GM11168 (cell line): ENCODE data around the gene SPAG5.

ENCODE experiments used
- in situ Hi-C: fragments of 300-500 bp; cut with MboI; formaldehyde crosslinking; loops from one replicate; pipeline ENCODE4 v1.12.0; 2022; ENCODE audit warnings: low sequenced_read_pairs; ENCODE audit not compliant: unreplicated experiment

The SPAG5 gene

DNA sequence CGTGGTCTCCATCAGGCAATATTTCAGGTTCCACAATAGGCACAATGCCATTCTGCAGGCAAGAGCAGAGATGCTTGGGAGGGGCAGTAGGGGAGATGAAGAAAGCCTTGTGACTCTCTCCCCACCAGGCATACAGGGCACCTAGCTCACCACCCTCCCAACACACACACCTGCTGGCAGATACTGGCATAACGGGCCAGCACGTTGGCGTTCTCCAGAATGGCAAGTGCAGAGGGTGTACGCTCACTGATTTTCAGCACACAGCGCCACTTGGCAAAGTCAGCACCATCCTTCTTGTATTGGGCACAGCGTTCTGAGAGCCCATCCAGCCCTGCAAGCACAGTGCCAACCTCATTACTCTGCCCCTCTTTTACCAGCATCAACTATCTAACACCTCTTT lies 24.3 kb downstream of the SPAG5 start:
- in situ Hi-C loops = no loop called here

DNA sequence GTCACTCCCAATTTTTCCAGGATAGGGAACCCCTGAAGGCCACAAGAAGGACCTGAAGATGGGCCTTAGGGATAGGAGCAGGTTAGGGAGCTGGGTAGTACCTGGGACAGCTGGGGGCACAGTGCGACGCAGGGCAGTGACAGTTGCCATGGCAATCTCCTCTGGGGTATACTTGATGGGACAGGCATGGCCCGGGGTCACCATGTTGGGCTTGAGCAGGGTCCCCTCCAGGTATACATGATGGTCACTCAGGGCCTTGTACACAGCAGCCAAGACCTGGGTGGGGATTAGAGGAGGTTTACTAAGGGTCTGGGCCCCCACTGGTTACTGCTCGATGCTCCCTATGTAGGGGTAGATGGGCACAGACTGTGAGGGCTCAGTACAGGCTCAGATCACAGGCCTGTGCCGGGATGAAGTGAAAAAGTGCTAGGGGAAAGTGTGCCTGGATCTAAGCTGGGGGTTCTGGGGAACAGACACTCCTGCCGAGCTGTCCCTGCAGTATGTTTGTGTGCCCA lies 24.8 kb downstream of the SPAG5 start:
- in situ Hi-C loops = no loop called here

DNA sequence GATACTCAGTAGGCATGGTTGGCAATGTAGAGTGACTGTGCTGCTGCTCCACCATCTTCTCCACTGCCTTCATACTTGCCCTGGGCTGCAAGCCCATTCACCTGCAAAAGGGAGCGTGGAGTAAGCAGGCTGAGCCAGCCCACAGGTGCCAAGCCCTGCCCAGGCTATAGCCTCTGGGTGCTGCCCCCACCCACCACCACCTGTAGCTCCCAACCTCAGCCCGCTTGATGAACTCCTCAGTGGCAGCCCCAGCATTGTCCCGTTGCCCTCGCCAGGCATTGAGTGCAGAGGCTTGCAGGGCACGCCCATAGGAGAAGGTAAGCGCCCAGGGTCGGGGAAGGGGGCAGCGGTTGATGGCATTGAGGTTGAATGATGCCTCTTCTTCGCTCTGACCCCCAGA lies 25.3 kb downstream of the SPAG5 start:
- in situ Hi-C loops = no loop called here

DNA sequence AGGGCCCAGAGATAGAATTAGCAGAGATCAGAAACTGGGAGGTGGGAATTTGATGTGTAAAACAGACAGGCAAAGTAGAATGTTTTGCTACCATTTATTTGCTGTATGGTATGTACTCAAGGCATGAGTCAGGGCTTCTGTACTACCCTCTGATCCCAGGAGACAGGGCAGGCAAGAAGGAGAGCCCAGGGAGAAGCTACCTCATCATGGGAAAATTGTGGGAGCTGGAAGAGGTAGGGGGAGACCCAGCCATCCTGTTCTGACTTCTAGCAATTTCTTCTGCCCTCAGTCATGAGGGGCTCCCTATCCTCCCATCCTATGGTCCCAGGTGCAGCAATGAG lies 25.8 kb downstream of the SPAG5 start:
- in situ Hi-C loops = no loop called here

DNA sequence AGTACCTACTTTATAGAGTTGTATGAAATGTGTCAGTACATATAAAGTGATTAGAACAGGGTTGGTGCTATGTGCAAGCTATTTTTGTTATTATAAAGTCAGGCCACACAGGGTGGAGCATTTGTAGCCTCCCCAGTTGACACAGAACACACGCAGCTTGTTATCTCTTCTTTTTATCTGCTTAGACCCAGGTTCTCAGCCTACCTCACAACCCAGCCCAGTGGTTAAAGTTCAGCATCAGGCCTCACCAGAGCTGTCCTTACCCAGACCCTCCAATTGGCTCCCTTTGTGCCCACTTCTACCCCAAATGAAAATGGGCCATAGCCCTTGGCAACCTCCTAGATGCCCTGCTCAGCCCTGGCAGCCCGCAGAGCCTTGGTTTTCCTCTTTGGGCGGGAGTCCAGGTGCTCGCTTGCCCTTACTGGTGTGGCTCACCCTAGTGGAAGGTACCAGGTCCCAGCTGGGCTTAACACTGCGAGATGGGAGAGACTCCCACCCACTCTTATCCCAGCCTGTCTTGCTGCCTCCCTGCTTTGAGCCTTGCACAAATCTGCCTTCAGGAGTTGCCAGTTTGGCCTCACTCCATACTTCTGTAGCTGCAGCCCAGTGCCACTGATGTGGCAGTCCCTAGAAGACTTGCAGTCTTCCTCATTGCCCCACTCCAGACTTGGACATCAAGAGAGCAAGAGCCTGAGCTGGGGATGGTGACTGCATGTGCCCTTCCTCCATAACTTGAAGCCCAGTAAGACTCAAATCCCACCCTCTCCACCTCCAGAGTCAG lies 26.4 kb downstream of the SPAG5 start:
- in situ Hi-C loops = no loop called here

DNA sequence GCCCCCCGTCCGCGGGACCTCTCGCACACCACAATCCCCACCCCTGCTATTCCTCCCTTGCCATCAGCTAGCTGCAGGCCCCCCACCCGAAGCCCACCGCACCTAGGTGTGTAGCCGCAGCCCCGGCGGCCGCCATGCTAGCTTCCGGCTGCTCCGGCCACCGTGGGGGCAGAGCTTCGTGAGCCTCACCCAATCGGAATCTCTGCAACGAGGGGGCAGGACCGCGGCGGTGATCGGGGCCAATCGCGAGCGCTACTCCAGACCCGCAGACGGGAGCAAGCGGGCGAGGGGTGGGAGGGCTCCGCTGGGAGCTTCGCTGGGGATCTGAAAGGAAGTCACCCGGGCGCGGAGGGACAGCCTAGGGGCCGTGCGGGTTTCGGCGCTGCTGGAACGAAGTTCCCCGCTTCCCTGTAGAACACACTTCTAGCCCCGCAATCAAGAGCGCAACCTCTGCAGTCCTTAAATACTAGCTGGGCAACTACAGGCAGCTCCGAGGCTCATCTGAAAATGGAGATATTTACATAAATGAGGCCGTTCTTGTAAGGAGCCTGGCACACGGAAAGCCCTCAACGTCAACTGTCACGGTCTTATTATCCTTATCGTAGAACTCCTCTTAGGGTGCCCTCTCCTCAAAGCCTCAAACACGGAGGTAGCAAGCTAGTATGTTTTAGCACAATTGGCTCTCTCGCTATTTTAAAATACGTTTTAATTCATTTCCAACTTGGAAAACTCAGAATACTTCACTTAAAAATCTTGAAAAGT lies 27.3 kb downstream of the SPAG5 start, which contains the start of gene PIGS:
Gene PIGS, minus strand, starts transcription at position 164 of the 762 bp plus-strand sequence. Its CDS starts 28 bp downstream, at position 136.
- in situ Hi-C loops = no loop called here

DNA sequence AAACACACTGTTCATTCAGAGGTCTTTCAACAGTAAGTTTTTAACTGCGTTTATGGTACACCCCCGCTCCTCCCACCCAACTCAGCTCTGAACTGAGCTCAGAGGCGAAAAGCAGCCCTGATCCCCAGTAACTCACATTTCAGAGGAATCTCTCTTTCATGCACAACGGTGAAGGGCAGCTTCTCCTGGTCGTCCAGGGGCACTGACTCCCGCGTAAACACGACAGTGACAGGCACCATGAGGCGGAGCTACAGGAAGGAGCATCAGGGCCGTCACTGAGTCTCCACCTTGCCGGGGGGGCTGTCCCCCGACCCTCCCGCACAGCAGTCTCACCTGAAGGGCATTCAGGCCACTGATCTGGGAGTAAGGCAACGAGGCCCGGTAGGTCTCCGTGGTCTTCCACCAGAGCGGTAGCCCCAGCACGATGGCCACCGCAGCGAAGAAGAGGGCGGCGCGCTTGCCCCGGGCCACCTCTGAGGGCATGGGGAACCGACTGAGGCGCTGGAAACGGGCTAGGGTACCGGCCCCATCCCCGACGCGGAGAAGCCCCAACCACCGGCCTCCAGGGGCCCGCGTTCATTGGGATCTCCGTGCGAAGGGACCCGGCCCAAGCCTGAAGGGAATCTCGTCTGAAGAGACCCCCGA lies 28.0 kb downstream of the SPAG5 start:
- in situ Hi-C loops = no loop called here

DNA sequence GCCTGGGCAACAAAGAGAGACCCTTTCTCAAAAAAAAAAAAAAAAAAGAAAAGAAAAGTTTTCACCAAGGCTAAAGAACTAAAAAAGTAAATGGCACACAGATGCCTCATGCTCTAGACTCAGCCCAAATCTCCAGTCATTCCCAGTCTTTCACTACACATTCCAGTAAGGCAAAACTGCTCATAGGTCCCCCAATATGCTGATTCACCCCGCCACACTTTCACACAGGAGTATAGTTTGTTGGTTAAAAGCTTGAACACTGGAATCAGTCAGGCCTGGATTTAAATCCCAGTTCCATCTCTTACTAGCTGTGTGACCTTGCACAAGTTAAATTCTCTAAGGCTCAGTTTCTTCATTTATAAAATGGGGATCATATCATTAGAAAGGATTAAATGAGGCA lies 29.4 kb downstream of the SPAG5 start:
- in situ Hi-C loops = no loop called here

DNA sequence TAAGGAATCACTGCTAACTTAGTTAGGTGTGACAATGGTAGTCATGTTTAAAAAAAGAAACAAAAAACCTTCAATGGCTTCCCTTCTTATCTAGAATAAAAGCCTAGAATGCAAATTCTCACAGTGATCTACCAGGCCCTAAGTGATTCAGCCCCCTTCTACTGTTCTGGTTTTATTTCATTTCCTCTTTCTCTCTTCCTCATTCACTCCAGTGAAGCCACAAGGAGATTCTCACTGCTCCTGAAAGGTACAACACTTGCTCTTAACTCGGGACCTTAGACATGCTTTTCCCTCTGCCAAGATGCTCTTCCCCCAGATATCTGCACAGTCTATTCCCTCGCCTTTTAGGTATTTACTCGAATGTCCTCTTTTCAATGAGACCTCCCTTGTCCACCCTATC lies 31.2 kb downstream of the SPAG5 start:
- in situ Hi-C loops = no loop called here

DNA sequence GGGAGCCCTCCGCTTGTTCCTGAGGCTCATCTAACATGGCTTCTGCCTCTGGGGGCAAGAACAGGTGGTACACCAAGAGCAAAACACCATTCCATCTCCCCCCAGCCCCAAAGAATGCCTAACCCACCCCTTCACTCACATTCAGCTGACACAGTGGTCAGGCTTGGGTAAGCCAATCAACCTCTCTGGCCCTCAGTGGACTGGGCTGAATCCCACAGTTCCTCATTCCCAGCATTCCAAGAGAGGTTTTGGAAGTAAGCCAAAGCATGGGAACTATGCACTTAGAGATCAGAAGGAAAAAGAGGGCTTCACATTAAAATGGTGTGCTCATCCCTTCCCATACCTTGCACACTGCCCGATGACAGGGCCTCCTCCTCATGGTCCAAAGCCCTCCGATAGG lies 35.4 kb downstream of the SPAG5 start:
- in situ Hi-C loops = no loop called here

DNA sequence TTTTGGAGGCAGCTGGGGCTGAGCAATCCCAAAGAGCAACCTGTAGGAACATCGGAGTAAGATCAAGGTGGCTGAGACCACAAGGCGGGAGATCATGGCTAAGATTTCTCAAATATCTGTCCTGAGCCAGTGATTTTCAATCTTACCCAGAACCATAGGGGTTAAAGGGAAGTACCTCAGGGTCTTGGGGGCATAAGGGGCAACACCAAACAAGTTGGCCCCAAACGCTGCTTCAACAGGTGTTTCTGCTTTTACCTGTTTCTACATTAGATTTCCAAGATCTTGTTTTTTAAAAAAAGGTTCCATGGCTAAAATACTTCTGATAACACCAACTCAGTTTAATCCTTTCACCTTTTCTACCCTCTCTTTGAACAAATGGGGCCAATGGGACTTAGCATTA lies 43.8 kb downstream of the SPAG5 start:
- in situ Hi-C loops = no loop called here

DNA sequence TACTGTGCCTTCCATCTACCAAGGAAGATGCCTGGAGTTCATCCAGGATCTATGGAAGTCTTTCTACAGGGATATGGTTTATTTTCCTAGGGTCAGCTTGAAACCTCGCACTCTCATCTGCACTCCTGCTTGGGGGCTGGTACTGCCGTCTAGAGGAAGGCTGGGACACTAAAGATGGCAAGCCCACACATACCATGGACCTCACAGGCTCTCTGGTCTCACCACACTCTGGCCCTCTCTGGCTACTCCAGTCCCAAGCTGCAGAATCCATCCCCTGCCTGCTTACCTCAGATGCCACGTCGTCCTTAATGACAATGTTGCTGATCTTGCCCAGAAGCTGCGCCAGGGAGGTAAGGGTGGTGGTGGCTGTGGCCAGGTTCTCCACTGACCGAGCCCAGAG lies 44.3 kb downstream of the SPAG5 start:
- in situ Hi-C loops = no loop called here

DNA sequence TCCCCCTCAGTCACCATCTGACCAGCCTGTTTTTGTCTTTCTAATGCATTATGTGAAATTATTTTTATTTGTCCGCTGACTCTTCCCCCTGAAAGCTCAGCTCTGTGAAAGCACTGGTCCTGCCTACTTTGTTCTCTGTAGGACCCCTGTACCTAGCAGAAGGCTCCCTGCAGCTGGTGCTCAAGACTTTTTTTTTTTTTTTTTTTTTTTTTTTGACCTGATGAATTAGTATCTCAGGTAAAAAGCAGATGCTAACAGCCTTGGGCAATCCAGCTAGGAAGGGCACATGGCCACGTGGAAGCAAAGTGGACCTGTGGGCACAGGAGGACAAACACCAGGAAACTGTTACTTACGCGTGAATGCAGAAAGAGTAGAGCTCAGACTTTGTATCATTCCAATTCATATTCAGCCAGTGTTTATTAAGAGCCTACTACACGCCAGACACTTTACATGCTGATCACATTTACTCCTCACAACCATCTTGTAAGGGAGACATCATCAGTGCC lies 45.8 kb downstream of the SPAG5 start:
- in situ Hi-C loops = no loop called here

DNA sequence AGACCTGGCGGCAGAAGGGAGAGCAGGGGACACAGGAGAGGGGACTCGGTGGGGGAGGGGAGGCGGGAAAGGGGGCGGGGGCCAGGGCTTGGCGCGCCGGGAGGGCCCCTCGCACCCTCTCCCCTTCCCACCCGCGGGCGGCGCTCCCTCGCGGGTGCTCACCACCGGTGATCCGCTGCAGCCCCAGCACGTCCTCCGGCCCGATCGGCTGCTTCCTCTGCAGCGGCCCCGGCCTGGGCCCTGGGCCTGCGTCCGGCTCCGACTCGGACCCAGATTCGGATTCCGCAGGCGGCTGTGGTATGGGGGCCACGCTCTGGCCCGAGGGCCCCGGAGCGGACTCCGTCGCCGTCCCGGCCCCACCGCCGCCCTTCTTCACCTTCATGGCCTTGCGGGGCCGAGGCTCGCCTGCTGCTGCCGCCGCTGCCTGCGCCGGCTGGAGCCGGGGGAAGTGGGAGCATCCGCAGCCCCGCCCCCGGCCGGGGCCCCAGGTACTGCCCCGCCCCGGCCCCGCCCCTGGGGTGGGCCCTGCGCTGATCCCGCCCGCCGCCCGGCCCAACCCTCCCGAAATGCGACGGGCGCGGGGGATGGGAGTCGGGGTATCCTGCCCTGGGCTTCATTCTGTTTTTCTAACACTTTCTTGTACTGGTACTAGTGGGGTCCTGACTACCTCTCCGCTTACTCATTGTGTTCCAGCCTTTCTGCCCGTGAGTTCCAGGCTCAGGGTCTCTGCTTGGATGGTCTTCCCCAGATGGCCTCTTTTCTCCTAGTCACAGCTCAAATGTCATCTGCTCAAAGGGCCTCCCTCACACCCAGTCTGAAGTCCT lies 46.4 kb downstream of the SPAG5 start, which contains the start of gene UNC119:
Gene UNC119, minus strand, starts transcription at position 449 of the 824 bp plus-strand sequence. Its CDS starts 67 bp downstream, at position 382.
- in situ Hi-C loops = no loop called here

DNA sequence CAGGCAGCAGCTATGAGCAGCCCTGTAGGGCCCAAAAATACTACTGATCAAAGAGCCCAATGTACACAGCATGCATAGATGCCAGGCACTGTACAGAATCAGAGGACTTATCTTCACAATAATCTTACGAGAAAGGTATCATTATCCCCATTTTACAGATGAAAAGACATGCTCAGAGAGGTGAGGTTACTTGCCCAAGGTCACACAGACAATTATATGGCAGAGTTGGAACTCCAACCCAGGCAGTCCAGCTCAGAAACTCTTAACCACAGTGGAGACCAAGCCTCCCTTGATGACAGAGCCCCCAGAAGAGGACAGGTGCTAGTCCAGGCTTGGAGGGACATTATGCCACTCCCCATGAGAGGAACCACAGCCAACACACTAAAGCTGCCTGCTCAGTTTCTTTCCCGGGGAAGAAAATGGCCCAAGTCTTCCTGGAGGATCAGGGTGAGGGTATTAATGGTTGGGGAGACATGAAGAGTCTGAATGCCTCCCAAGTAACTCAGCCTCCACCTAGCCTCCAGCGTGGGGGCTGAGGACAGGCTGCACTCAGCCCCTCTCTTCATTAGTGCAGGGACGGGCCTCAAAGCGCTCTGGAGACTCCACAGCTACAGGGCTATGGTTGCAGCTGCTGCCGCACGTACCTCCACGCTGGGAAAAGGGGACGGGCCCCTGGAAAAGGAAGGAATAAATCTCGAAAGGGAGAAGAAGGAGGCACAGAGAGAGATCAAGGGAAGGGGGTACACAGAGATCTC lies 47.2 kb downstream of the SPAG5 start:
- in situ Hi-C loops = no loop called here

DNA sequence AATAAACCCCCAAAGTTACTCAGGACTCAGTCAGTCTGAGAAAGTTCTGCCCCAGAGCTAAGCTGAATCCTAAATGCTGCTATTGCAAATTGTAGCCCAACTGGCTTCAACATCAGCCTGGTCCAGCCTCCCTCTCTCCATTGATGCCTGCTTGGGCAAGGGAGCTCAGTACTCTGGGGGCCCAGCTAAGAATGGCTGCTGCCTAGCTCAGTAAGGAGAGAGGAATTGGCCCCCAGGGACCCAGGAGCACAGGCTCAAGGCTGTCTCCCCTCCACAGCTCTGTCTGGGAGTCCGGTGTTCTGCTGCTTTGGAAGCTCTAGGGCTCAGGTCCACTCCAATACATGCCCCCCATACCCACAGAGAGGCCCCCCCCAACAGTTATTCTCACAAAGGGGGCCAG lies 48.0 kb downstream of the SPAG5 start:
- in situ Hi-C loops = no loop called here

DNA sequence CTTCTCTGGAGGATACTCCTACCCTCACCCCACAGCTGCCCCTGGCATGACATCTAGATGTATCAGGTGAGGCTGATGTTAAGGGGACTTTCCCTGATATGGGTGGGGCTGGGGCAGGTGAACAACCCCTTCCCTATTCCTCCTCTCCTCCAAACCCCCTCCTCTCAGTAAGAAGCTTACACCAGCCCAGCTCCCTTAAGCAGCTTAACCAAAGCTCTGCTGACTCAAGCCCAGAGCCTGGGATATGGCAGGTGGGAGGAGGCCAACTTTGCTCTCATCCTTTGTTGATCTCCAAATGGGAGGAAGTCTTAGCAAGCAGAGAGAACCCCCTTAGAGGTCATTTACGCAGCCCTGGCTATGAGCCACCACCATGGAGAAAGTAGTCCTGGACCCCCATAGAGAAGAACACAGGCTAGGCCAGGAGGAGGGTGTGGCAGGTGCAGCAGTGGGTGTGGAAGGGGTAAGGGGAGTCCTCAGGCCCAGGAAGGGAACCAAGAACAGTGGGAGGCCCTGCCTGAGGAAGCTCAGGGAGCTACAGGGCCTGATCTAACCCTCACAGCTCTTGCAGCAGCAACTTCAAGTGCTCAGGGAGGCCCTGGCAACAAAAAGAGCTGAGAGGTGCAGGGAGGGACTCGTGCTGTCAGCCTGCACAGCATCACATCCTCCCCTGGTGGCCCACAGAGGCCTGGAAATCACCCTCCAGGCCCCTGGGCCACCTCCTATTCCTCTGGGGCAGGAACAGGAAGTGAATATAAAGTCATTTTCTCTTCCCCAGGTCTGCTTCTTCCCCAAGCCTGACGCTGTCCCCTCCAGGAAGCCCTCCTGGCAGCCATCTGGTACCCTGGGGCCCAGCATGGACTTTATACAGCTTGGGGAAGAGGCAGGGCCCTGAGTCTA lies 49.3 kb downstream of the SPAG5 start:
- in situ Hi-C loops = loop anchor here (5.0 to 10.0 kb wide), 2 partner anchors 37 to 55 kb away; no protein-coding TSS in a partner anchor
